PC-3 (cell line): ENCODE results near the gene LMAN1.

Experiments used
- EZH2phosphoT487 ChIP-seq: fragments of 300-600 bp; sonication (generic); IDR thresholded peaks from 2 replicates; pipeline ENCODE4 v1.6.1; 2018; ENCODE audit warnings: mild to moderate bottlenecking, antibody characterized with exemption, low read length, borderline replicate concordance
- TF ChIP-seq, protein P1 (sequence below): fragments of 300-600 bp; sonication (generic); conservative IDR thresholded peaks from 2 replicates; pipeline ENCODE4 v1.5.1; 2017; ENCODE audit warnings: antibody characterized with exemption, low read depth, mild to moderate bottlenecking, low read length

DNA sequence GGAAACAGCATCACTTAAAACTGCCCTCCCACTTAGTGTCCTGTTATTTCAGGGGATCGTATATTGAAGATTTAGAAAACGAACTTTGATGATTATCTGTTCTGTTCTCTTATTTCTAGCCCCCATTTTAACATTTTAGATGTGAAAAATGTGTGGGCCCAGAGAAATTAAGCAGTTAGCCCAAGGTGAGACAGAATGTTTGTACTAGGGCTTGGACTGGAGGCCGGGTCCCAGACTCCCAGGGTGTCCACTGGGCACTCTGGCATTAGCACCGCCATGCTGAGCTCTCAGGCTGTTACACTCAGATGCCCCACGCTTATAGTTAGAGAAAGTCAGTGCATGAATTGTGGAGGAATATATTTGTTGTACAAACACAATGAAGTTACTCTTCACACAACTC, 80.3 kb downstream of the LMAN1 start:
- TF ChIP-seq, protein P1, sequence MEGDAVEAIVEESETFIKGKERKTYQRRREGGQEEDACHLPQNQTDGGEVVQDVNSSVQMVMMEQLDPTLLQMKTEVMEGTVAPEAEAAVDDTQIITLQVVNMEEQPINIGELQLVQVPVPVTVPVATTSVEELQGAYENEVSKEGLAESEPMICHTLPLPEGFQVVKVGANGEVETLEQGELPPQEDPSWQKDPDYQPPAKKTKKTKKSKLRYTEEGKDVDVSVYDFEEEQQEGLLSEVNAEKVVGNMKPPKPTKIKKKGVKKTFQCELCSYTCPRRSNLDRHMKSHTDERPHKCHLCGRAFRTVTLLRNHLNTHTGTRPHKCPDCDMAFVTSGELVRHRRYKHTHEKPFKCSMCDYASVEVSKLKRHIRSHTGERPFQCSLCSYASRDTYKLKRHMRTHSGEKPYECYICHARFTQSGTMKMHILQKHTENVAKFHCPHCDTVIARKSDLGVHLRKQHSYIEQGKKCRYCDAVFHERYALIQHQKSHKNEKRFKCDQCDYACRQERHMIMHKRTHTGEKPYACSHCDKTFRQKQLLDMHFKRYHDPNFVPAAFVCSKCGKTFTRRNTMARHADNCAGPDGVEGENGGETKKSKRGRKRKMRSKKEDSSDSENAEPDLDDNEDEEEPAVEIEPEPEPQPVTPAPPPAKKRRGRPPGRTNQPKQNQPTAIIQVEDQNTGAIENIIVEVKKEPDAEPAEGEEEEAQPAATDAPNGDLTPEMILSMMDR: no peak
- TF ChIP-seq EZH2phosphoT487: no peak
